HepG2 (cell line): Measurements from ENCODE around the gene MARS1. TPM values are rescaled to one million over a fixed set of nuclear protein-coding genes. Genes with fewer than 3 reads are reported as not detected.
A peak's percentile ranks its signal among the peaks of the same experiment; 100 is the strongest.

Experiments used
- CAMTA2 ChIP-seq: sonication (generic); formaldehyde crosslinking; IDR thresholded peaks from 2 replicates; pipeline ENCODE4 v1.4.0; 2020; ENCODE audit warnings: mild to moderate bottlenecking, missing genetic modification reagents, borderline replicate concordance
- HNF4G ChIP-seq, 2 experiments: sonication (generic) in 1 of 2; formaldehyde crosslinking in 1 of 2; IDR thresholded peaks; 2 replicates each; pipeline versions ENCODE4 v1.4.0 to v1.6.1; 2011 to 2020; ENCODE audit warnings: borderline replicate concordance in 2 of 2, low read depth in 2 of 2, mild to moderate bottlenecking in 2 of 2, low read length in 1 of 2, missing genetic modification reagents in 1 of 2, moderate library complexity in 1 of 2
- IRF1 ChIP-seq: sonication (generic); formaldehyde crosslinking; IDR thresholded peaks from 2 replicates; pipeline ENCODE4 v1.4.0; 2020; ENCODE audit warnings: low read depth, mild to moderate bottlenecking, missing genetic modification reagents
- PAXIP1 ChIP-seq: sonication (generic); formaldehyde crosslinking; conservative IDR thresholded peaks from 2 replicates; pipeline ENCODE4 v1.4.0; 2020; ENCODE audit warnings: mild to moderate bottlenecking, missing genetic modification reagents, moderate library complexity
- REST ChIP-seq, 2 experiments: IDR thresholded peaks; 2 replicates each; pipeline ENCODE4 v1.6.1; 2011 to 2012; ENCODE audit warnings: low read length in 2 of 2, borderline replicate concordance in 1 of 2, low read depth in 1 of 2, mild to moderate bottlenecking in 1 of 2, moderate library complexity in 1 of 2
- SMAD3 ChIP-seq: sonication (generic); formaldehyde crosslinking; IDR thresholded peaks from 2 replicates; pipeline ENCODE4 v1.4.0; 2020; ENCODE audit warnings: missing genetic modification reagents
- ZMYM2 ChIP-seq: sonication (generic); formaldehyde crosslinking; IDR thresholded peaks from 2 replicates; pipeline ENCODE4 v1.8.0; 2022; ENCODE audit warnings: mild to moderate bottlenecking, missing genetic modification reagents
- ZNF121 ChIP-seq: sonication (generic); formaldehyde crosslinking; IDR thresholded peaks from 2 replicates; pipeline ENCODE4 v1.5.0; 2020; ENCODE audit warnings: mild to moderate bottlenecking, missing genetic modification reagents
- polyA plus RNA-seq, 8 experiments: library from polyadenylated mRNA; depleted of rRNA in 3 of 8; stranded (reverse) in 7 of 8; unstranded in 1 of 8; fragments of >200 nt; fragmentation: Illumina TruSeq in 4 of 8; extraction: Trizol in 4 of 8; gene quantifications; 2 replicates each; pipeline versions ENCODE4 v1.2.1 to v1.2.3, GENCODE V29; 2011 to 2016; ENCODE audit warnings: low read depth in 4 of 8, missing spikeins in 1 of 8, mixed read lengths in 1 of 8; ENCODE audit not compliant: insufficient read depth in 1 of 8
- total RNA-seq, 5 experiments: library from RNA; depleted of rRNA; stranded (reverse); fragments of >200 nt; fragmentation: Illumina TruSeq; extraction: Trizol; gene quantifications; 2 replicates each; pipeline ENCODE4 v1.2.3, GENCODE V29; 2016; ENCODE audit warnings: low read depth in 1 of 5

Gene MARS1
- total and polyA plus RNA-seq, 2 of the 13 experiments (the other 11 are each of a cell fraction or from before 2014, with no cell fraction given), result 115 to 181 TPM

GRCh38 chr12:57522011-57522886, 34.4 kb downstream of the MARS1 start, which contains the start of gene MBD6 (continued):
- TF ChIP-seq REST (IDR thresholded peaks at IDR 0.05; ENCODE audit: borderline replicate concordance in 1 of 2, low read depth in 1 of 2, low read length in 2 of 2), result no peak
- TF ChIP-seq IRF1 (CRISPR knock-in tag), result 0 out of 2 replicates have a peak, but pooled peaks have one; percentile 66
- TF ChIP-seq SMAD3, result peak; percentile 41; the same call in 1 of the 2 replicates
- no peak for TF ChIP-seq CAMTA2 (CRISPR knock-in tag)
- TF ChIP-seq ZMYM2 (CRISPR knock-in tag), result no peak
- TF ChIP-seq ZNF121 (CRISPR knock-in tag), result 0 out of 2 replicates have a peak, but pooled peaks have one; percentile 31
- TF ChIP-seq HNF4G (IDR thresholded peaks at IDR 0.05; ENCODE audit: borderline replicate concordance, low read depth, low read length), result no peak
- no peak for TF ChIP-seq HNF4G (CRISPR knock-in tag; IDR thresholded peaks at IDR 0.05; ENCODE audit: borderline replicate concordance, low read depth)
- peak; percentile 84 for TF ChIP-seq PAXIP1 (CRISPR knock-in tag)
- TF ChIP-seq, all 625 proteins: peak for 241
